GM20000 (cell line): ENCODE measurements around the gene ZNF555.
A peak's percentile ranks its signal among the peaks of the same experiment; 100 is the strongest.

ENCODE experiments used
- DNase-seq: peaks from one replicate; pipeline ENCODE4 v3.0.0; 2012; ENCODE audit warnings: low spot score
- TF ChIP-seq, protein P1 (sequence below): IDR thresholded peaks from 2 replicates; pipeline ENCODE4 v1.5.1; 2012; ENCODE audit warnings: mild to moderate bottlenecking, control low read depth; ENCODE audit errors: extremely low read depth, missing control alignments

The ZNF555 gene

DNA sequence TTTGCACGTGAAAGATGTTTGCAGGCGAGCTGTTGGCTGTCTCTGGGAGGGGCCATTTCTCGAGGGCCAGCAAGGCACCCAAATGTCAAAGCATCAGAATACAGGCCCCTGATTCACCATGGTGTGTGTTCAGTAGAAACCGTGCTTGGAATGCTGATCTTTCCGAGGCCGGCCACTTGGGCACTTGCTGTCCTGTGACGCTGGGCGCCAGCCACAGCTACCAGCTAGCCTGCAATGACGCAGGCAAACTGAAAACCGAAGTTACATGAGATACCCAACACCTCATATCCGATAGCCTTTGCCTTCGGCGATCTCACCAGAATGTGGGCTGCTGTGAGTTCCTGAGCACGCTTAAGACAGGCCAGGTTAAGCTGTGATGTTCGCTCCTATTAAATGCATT is 44.0 kb upstream of the ZNF555 start:
- TF ChIP-seq, protein P1, sequence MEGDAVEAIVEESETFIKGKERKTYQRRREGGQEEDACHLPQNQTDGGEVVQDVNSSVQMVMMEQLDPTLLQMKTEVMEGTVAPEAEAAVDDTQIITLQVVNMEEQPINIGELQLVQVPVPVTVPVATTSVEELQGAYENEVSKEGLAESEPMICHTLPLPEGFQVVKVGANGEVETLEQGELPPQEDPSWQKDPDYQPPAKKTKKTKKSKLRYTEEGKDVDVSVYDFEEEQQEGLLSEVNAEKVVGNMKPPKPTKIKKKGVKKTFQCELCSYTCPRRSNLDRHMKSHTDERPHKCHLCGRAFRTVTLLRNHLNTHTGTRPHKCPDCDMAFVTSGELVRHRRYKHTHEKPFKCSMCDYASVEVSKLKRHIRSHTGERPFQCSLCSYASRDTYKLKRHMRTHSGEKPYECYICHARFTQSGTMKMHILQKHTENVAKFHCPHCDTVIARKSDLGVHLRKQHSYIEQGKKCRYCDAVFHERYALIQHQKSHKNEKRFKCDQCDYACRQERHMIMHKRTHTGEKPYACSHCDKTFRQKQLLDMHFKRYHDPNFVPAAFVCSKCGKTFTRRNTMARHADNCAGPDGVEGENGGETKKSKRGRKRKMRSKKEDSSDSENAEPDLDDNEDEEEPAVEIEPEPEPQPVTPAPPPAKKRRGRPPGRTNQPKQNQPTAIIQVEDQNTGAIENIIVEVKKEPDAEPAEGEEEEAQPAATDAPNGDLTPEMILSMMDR: no peak
- no peak for DNase-seq

DNA sequence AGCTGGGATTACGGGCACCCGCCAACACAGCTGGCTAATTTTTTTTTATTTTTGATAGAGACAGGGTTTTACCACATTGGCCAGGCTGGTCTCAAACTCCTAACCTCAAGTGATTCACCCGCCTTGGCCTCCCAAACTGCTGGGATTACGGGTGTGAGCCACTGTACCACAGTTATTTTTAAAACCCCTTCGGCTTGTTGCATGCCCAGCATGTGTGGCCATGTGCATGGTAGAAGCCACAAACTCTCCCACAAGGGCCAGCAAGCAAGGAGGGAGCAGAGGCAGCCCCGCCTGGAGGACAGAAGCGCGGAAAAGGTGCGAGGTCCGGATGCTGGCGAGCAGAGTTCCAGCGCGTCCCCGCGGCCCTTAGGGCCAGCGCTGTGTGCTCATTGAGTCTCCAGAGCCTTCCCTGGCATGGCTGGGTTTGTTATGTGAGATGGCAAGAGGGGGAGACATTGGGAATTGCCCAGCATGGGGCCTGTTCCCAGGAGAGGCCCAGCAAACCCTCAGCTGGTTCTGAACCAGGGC is 43.1 kb upstream of the ZNF555 start:
- no peak for DNase-seq
- TF ChIP-seq, protein P1: no peak

DNA sequence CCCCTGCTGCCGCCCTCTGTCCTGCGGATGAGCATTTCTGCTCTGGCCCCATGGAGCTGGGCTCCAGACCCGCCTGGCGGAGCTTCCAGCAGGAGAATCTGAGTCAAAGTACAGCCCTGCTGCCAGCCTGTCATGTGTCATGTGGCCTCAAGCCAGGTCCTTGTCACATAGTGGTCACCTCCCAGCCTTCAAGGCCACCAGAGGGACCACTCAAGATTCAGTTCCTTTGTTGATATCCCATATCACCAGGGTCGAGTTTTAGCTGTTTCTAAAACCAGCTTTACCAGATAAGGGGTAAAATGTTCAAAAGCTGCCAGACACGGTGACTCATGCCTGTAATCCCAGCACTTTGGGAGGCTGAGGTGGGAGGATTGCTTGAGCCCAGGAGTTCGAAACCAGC is 42.5 kb upstream of the ZNF555 start:
- DNase-seq: no peak
- TF ChIP-seq, protein P1: no peak

DNA sequence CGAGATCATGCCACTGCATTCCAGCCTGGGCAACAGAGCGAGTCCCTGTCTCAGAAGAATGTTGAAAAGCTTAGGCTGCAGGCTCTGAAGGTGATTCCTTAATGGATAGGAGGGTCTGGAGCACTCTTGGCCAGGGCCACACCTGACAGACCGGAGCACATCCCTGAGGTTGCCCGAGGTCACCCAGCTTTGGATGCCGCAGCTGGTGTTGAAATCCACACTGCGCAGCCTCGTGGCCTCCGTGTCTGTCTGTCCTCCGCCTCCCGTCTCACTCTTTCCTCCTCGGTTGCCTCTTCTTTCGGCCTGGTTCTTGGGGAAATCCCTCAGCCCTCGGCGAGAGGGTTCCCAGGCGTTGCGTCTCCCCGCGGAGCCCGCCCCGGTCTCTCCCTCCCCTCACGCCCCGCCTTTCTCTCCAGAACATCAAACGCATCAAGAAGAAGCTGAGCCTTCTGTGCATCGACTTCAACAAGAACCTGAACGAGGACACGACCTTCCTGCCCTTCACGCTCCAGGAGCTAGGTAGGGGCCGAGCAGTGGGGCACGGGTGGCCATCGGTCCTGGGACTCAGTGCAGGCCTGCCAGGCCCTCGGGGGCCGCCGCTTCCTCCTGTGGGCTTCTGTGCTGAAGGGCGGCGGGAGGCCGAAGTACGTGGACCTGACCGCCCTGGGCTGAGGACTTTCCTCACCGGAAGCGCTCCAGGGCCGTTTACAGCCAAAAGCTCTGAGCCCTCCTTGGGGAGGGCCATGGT is 41.8 kb upstream of the ZNF555 start:
- TF ChIP-seq, protein P1: no peak

DNA sequence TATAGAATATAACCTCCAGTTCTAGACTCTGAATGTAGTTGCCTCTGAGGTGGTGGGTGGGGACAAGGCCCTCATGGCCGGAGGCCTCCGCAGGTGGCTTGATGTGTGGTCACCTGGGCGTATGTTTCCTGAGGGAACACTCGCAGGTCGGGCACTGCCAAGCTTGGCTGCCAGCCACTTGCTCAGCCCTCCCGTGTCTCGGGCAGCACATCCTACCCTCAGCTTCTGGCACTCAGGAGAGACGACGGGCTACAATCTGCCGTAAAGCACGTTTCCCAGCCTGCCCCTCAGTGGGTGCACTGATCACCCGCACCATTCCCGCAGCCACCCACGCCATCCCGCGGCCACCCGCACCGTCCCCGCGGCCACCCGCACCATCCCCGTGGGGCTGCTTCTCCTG is 40.8 kb upstream of the ZNF555 start:
- peak; percentile 34 for DNase-seq
- TF ChIP-seq, protein P1: no peak

More for the DNA sequence above, 41.8 kb upstream of the ZNF555 start:
- DNase-seq: no peak

GRCh38 chr19:2802826-2803225 is 38.4 kb upstream of the ZNF555 start:
- TF ChIP-seq, protein P1: no peak
- no peak for DNase-seq

- DNase-seq: no peak
- TF ChIP-seq, protein P1: no peak
Observed at GRCh38 chr19:2803486-2804155, 37.7 kb upstream of the ZNF555 start.
